GM12891 (cell line): Measurements from ENCODE around the gene CNMD.

Source experiments
- POLR2A ChIP-seq: IDR thresholded peaks from 2 replicates; pipeline ENCODE4 v1.6.1; 2011; ENCODE audit warnings: low read depth, low read length, control low read depth
- POLR2AphosphoS5 ChIP-seq: IDR thresholded peaks from 2 replicates; pipeline ENCODE4 v1.6.1; 2011; ENCODE audit warnings: low read depth, low read length, control low read depth
- TAF1 ChIP-seq: IDR thresholded peaks from 2 replicates; pipeline ENCODE4 v1.6.1; 2011; ENCODE audit warnings: low read depth, low read length, control low read depth

DNA sequence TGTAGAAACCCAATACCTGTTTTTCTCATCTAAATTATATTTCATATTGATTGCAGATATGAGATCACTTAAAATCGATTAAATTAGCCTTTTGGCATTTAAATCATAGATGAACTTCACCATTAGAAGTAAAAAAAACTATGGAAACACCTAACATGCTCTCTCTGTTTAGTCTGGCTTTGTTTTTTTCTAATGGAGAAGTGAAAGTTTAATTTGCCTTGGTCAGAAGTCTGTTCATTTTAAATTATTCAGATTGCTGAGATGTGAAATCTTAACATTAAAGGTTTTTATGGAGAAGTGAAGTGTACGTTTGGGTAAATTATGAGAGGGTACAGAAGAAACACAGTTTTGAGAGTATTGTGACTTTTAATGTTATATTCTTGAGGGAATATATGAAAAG is 80.3 kb downstream of the CNMD start:
- TF ChIP-seq POLR2A (no peak), TAF1 (no peak), POLR2AphosphoS5 (no peak)
